Colon (tissue), 2 donors: Measurements from ENCODE around the gene DLG3.
A peak's percentile ranks its signal among the peaks of the same experiment; 100 is the strongest.

Experiments used
- FAIRE-seq: peaks from 2 replicates; lab custom pipeline; 2012; peaks lifted over from hg19 to GRCh38; lab: Jason Lieb, UNC
- donor health status: control.
- donor health status: control.

DLG3 gene

GRCh38 chrX:70525733-70526132 lies 81.1 kb downstream of the DLG3 start:
- no peak for FAIRE-seq

DNA sequence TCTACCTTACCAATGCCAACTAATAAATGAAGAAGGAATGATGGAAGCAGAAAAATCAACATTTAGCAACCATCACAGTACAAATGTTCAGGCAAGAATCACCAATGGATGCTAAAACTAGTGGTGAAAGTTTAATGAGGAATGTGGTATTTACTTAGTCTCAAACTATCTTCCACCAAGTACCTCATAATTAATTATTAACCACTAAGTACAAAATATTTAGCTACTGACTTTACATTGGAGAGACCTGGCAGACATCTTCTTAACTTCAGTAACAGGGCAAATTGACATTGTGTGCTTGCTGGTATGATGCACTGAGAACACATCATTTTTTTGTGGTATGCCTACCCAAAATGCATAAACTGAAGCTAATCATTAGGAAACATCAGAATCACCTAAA lies 82.4 kb downstream of the DLG3 start:
- FAIRE-seq = no peak

DNA sequence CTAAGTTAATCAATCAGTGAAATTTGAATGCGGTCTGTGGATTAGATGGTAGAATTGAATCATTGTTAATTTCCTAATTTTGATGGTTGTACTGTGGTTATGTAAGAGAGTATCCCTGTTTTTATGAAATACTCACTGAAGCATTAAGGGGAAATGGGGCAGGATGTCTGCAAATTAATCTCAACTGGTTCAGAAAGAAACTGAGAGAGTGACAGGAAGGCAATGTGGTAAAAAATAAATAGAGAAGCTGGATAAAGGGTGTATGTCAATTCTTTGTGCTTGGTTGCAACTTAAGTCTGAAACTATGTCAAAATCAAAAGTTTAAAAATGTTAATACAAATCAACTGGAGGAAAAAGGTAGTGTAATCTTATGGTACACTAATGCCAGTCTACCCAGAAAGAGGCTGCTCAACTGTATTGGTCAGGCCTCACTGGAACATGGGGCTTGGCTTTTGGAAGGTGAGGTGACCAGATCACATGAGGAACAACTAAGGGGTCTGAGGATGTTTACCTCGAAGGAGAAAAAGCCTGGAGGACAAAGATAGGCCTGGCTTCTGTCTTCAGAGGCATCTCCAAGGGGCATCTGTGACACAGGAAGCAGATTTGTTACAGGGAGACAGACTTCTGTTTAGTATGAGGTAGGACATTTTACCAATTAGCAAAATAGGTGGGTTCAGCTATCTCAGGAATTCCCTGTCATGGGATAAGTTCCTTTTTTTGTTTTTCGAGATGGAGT lies 83.1 kb downstream of the DLG3 start:
- FAIRE-seq = no peak

GRCh38 chrX:70535198-70535597 lies 90.6 kb downstream of the DLG3 start:
- FAIRE-seq = peak; percentile 96

DNA sequence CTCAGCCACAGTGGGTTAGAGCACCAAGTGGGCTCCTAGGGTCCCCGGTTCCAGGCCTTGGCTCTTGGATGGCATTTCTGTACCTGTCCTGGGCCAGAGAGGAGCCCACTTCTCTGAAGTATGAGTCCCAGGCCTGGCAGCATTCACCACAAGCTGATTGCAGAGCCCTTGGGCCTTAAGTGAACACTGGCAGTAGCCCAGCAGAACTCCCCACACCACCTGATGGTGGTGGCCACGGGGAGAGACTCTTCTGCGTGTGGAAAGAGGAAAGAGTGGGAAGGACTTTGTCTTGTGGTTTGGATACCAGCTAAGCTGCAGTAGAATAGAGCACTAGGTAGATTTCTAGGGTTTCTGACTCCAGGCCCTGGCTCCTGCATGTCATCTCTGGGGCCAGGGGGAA lies 104.8 kb downstream of the DLG3 start:
- FAIRE-seq = no peak

GRCh38 chrX:70552130-70552704 lies 107.6 kb downstream of the DLG3 start:
- peak; percentile 10 for FAIRE-seq

GRCh38 chrX:70553516-70553915 lies 108.9 kb downstream of the DLG3 start:
- peak; percentile 41 for FAIRE-seq

GRCh38 chrX:70554081-70554480 lies 109.4 kb downstream of the DLG3 start:
- peak; percentile 93 for FAIRE-seq

DNA sequence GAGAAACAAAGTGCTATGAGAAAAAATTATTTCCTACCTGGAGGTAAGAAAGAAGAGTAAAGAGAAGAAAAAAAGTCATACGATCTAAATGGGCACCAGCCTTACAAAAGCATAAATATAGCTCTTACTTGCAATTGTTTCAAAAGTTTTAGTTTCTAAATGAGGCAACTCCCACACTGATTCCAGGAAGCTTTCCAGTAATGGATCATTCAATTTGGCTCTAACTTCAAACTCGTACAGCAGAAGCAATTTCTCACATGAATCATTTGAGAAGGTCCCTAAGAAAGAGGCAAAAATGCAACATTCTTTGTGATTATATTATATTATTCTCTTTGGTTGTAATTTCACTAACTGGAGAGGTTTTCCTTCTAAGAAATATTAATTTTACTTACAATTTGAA lies 109.9 kb downstream of the DLG3 start:
- FAIRE-seq = no peak

GRCh38 chrX:70554948-70555347 lies 110.3 kb downstream of the DLG3 start:
- no peak for FAIRE-seq
